Measurements from ENCODE around the gene FJX1.

FJX1 gene

DNA sequence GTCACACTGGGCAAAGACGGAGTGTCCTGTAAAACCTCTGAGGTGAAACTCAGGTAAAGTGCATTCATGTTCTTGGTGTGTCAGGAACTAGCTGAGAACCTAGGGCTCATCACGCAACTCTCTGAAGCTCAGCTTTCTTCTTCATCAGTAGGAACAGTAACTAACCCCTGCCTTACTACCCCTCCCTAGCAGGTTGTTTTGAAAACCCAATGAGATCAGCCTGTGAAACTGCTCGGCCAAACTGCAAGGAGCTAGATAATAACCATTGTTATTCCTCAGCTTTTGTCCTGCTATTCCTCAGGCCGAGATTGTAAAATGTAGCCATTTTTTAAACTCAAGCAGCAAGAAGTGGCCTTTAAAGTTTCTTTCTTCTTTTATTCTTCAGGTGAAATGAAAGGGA is 9.8 kb upstream of the FJX1 start:
- DNase-seq: no peak

- no peak for DNase-seq
Observed at GRCh38 chr11:35609656-35610055, 8.6 kb upstream of the FJX1 start.

DNA sequence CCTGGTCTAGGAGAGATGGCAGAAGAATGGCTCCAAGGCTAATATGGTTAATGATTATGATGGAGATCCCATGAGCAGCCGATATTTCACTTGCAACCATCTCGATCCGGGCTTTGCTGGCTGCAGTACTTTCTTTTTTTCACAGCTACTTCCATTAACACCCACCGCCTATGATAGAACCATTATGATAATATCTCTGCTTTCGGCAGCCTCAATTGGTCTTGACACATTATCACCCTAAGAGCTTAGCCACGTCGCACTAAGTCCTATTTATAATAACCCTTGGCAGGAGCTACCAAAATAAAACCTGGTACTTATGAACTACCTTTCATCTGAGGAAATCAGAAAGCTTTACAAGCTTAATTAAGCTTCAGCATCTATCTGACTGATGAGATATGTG is 7.6 kb upstream of the FJX1 start:
- no peak for DNase-seq

DNA sequence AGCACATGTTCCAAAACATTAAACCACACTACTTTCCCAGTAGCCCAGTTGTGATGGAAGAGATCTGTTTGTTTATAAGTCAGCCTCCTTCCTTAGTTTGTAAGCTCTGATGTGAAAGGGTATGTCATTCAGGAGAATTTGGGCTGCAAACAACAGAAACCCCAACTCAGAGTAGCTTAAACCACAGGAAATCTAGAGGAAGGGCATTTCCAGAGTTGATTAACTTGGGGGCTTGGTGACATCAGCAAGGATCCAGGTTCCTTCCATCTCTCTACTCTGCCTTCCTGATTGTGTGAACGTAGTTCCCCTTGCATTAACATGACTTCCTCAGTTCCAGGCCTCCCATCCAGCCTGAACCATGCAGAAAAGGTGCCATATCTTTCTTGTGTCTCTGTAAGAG is 6.5 kb upstream of the FJX1 start:
- no peak for DNase-seq

DNA sequence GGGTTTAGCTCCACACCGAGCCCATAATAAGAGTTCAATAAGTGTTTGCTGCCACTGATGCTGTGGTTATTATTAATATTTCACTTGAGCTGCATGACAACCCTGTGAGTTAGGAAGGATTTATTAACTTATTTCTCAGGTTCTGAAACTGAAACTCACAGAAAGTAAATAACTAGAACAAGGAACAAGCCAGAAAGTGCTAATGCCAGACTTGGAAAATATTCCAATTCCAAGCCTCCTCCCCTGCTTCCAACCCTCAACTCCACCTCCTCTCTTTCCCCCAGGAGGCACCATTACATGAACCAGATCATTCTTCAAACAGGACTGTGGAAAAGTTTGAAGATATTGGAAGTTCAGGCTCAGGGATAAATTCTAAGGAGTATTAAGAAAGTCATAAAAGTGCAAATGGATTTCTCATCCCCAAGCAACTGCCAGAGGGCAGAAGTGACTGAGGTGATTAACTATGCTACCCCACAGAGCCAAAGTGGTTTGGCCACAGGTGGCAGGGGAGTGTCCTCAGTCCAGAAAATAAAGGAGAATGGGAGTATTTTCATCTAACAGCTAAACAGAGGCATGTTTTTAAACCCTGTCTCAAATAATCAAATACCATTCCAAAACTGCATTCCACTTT is 3.2 kb upstream of the FJX1 start:
- DNase-seq: no peak

- DNase-seq: no peak
Observed at GRCh38 chr11:35615921-35616900, 2.0 kb upstream of the FJX1 start.

GRCh38 chr11:35617316-35617686 is 959 bp upstream of the FJX1 start:
- DNase-seq: no peak

DNA sequence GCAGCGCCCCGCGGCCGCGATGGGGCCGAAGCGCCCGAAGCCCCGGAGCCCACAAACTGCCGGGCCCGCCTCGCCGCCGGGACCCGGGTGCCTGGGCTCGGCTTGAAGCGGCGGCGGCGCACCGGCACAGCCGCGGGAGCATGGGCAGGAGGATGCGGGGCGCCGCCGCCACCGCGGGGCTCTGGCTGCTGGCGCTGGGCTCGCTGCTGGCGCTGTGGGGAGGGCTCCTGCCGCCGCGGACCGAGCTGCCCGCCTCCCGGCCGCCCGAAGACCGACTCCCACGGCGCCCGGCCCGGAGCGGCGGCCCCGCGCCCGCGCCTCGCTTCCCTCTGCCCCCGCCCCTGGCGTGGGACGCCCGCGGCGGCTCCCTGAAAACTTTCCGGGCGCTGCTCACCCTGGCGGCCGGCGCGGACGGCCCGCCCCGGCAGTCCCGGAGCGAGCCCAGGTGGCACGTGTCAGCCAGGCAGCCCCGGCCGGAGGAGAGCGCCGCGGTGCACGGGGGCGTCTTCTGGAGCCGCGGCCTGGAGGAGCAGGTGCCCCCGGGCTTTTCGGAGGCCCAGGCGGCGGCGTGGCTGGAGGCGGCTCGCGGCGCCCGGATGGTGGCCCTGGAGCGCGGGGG is 346 bp downstream of the FJX1 start:
- DNase-seq: peak; percentile 78

GRCh38 chr11:35619116-35619854 is 1.0 kb downstream of the FJX1 start:
- DNase-seq: peak; percentile 77

GRCh38 chr11:35619855-35620640 is 1.8 kb downstream of the FJX1 start:
- DNase-seq: peak; percentile 97

GRCh38 chr11:35620795-35621194 is 2.5 kb downstream of the FJX1 start:
- no peak for DNase-seq

DNA sequence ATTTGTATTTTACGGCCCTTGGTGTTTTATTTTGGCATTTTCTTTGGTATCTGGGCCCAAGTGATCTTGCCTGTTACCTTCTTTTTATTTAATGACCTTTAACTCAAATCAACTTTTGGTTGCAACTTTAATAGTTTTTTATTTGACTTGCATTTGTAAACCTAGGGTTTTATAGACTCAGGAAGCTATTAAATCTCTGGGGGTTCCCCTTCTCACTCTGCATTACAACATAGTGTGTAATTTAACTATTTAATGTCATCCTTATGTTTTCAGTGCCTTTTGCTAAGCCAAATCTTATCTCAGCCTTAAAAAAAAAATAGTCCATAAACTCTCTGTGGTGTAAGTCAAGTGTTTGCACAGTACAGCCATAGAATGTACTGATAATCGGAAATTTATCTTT is 3.4 kb downstream of the FJX1 start:
- no peak for DNase-seq

DNA sequence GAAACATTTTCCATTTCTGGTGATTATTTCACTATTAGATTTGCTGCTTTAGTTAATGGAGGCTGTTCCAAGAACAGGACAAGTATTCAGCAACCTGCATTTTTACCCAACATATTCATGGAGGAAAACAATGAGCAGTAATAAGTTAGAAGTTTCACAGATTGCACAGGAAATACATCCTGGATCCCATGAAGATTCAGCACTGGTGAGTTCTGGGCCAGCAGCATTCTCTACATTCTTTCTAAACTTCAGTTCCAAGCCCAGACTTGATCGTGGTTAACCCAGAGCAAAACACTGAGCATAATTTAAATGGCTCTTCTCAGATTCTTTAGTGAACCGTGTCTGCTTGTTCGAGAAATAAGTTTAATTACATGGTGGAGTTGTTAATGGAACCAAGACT is 3.8 kb downstream of the FJX1 start:
- peak; percentile 72 for DNase-seq

- peak; percentile 71 for DNase-seq
Observed at GRCh38 chr11:35623621-35624168, 5.4 kb downstream of the FJX1 start.

- no peak for DNase-seq
Observed at GRCh38 chr11:35624316-35624715, 6.1 kb downstream of the FJX1 start.

DNA sequence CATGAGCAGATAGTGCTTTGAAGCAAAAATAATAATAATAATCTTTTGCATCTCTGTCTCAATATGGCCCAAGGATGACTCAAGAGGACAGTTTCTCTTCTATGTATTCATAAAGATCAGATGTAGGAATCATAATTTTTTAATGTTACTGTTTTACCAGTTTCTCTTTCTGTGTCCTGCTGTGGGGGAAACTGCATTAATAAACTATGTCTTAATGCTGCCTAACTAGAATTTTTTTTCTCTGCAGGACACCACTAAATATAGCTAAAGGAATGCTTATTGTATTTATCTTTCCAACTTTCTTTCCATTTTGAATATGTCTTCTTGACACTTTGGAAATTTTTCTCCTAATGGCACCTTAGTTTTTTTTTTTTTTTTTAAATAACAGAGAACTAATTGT is 6.5 kb downstream of the FJX1 start:
- DNase-seq: no peak

- no peak for DNase-seq
Observed at GRCh38 chr11:35626501-35626900, 8.2 kb downstream of the FJX1 start.

DNA sequence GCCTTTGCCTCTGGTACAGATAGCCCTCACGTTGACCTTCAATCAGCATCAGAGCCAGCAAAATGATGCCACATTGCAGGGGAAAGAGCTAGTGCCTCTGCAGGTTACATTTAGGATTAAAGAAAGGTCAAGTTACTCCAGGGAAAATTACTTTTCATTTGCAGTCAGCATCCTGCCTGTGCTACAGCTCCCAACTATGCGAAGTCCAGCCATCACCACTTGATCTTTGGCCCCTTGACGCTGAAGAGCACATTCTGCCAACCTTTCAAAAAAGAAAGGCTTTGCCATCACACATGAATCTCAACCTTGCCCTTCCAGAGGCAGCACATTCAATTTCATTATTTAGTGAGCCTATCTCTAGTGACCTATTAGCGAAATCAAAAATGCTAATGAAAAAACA is 11.3 kb downstream of the FJX1 start:
- DNase-seq: no peak

DNA sequence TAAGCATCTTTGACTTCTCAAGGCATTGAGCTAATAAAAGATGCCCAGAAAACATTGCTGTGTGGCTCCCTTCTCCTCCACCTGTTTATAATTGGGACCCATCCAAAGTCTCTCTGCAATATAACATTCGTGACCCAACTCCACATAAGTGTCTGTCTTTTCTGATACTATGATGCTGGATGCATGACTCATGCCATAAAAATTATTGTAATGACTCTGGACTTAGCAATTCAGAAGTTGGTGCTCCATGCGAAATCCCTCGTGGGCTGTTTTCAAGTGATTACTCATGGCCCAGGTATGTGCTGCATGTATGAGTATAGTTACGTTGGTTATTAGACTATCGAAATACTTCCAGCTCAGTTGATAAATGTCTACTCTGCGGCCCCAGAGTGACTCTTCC is 11.7 kb downstream of the FJX1 start:
- DNase-seq: peak; percentile 75

- no peak for DNase-seq
Observed at GRCh38 chr11:35631891-35632290, 13.6 kb downstream of the FJX1 start.

- no peak for DNase-seq
Observed at GRCh38 chr11:35632301-35632700, 14.0 kb downstream of the FJX1 start.

GRCh38 chr11:35633827-35634423 is 15.7 kb downstream of the FJX1 start:
- DNase-seq: no peak

Measured in islet precursor cell (in vitro differentiated cells).